Hematopoietic multipotent progenitor cell treated with erythropoietin and hydrocortisone succinate and interleukin-3 and kit ligand, for 15 days (in vitro differentiated cells): ENCODE results near the gene ALKBH3.

Experiments
- DNase-seq: peaks from one replicate; pipeline ENCODE4 v3.0.0-alpha.2; 2015; ENCODE audit warnings: low spot score

ALKBH3 gene

GRCh38 chr11:43895601-43896000, 15.0 kb downstream of the ALKBH3 start:
- no peak for DNase-seq

DNA sequence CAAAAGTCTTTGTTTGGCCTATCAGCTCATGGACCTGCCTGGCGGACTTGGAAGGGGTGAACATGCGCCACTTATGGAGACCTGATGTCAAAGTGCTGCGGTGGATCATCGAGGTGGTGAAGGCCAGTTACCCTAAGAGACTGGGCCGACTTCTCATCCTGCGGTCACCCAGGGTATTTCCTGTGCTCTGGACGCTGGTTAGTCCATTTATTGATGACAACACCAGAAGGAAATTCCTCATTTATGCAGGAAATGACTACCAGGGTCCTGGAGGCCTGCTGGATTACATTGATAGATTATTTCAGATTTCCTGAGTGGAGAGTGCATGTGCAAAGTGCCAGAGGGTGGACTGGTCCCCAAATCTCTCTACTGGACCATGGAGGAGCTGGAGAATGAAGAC, 17.9 kb downstream of the ALKBH3 start:
- no peak for DNase-seq

DNA sequence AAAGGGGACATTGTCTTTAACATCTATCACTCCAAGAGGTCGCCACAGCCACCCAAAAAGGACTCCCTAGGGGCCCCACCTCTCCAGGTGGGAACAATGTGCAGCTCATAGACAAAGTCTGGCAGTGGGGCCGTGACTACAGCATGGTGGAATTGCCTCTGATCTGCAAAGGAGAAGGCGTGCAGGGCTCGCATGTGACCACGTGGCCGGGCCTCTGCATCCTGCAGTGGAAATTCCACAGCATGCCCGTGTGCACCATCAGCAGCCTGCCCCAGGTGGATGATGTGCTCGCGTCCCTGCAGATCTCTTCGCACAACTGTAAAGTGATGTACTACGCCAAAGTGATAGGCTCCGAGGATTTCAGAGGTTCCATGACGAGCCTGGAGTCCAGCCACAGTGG, 18.5 kb downstream of the ALKBH3 start:
- DNase-seq, result no peak

- no peak for DNase-seq
Measured at GRCh38 chr11:43901551-43901950, 20.9 kb downstream of the ALKBH3 start.

- DNase-seq, result no peak
Measured at GRCh38 chr11:43903078-43903477, 22.4 kb downstream of the ALKBH3 start.

GRCh38 chr11:43903969-43904368, 23.3 kb downstream of the ALKBH3 start:
- no peak for DNase-seq

- DNase-seq, result no peak
Measured at GRCh38 chr11:43904742-43905535, 24.3 kb downstream of the ALKBH3 start.

DNA sequence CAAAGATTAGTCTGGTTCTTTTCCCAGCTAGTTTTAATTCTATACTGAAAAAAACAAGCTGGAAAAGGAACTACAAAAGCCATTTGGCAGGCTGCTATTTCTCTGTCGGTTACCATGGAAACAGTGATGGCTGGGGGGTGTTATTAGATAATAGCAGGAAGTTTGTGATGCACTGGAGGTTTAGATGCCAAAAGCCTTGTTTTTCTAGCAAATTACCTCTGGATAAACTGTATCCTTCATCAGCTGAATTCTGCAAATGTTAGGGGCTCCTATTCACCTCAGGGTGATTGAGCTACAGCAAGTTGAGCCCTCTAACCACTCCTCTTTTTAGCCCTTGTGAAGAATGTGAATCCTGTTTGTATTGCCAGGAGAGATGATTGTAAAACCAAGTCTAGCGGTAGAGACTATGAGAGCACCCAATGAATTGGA, 25.2 kb downstream of the ALKBH3 start:
- DNase-seq, result no peak

- DNase-seq, result no peak
Measured at GRCh38 chr11:43907028-43907975, 26.7 kb downstream of the ALKBH3 start.

GRCh38 chr11:43908191-43908590, 27.6 kb downstream of the ALKBH3 start:
- no peak for DNase-seq

- no peak for DNase-seq
Measured at GRCh38 chr11:43908683-43909082, 28.1 kb downstream of the ALKBH3 start.

DNA sequence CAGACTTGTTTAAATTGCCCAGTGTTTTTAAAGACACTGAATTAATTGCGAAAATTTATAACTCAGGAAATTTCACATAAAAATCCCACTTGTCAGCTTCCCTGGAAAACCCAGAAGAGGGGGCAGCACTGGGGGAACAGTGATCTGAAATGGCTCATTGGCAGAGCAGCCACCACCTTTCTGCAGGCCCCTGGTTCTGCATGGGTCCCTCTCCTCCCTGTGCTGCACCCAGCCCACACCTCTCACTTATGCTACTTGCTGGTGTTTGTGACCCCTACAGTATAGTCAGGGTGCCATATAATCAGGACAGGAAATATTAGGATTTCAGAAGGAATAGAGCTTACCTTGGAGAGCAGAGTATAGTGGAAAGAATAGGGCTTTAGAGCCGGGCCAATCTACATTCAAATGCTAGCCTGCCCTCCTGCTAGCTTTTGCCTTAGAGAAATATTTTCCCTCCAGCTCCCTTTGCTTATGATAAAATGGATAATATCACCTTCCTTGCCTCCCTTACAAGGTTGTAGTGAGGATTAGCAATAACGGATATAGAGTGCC, 33.3 kb downstream of the ALKBH3 start:
- no peak for DNase-seq

GRCh38 chr11:43914466-43914865, 33.8 kb downstream of the ALKBH3 start:
- no peak for DNase-seq

DNA sequence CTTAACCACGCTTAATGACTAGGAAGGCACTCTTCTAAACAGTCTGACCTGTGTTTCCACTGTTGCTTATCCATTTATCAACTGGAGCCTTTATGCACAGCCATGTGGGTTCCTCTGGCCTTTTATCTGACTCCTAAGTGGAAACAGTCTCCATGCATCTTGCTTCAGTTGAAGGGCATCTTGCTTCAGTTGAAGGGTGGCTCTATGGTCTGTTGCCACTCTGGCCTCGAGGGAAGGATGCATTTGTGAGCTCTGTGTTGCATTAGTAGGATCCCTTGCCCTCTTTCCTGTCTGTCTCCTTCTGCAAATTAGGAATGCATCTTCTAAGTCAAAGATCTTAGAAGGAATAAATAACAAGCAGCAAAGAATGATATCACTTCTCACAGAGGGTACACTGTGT, 36.0 kb downstream of the ALKBH3 start:
- DNase-seq, result no peak

GRCh38 chr11:43917851-43918250, 37.2 kb downstream of the ALKBH3 start:
- no peak for DNase-seq

DNA sequence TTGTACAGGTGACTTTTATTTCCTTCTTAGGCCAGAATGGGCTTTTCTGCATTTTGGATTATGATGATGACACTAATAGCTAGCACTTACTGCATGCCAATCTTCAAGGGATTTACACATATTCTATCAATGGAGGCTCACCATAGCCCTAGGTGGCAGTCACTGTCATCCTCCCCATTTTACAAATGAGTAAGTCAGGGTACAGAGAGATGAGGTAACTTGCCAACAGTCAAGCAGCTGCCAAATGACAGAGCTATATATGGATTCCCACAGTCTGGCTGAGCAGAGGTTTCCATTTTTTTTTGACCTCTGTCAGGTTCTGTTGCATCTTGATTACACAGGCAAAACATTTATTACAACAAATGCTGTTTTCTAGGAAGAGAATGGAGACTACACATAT, 38.0 kb downstream of the ALKBH3 start:
- no peak for DNase-seq

GRCh38 chr11:43919852-43920597, 39.4 kb downstream of the ALKBH3 start:
- no peak for DNase-seq

DNA sequence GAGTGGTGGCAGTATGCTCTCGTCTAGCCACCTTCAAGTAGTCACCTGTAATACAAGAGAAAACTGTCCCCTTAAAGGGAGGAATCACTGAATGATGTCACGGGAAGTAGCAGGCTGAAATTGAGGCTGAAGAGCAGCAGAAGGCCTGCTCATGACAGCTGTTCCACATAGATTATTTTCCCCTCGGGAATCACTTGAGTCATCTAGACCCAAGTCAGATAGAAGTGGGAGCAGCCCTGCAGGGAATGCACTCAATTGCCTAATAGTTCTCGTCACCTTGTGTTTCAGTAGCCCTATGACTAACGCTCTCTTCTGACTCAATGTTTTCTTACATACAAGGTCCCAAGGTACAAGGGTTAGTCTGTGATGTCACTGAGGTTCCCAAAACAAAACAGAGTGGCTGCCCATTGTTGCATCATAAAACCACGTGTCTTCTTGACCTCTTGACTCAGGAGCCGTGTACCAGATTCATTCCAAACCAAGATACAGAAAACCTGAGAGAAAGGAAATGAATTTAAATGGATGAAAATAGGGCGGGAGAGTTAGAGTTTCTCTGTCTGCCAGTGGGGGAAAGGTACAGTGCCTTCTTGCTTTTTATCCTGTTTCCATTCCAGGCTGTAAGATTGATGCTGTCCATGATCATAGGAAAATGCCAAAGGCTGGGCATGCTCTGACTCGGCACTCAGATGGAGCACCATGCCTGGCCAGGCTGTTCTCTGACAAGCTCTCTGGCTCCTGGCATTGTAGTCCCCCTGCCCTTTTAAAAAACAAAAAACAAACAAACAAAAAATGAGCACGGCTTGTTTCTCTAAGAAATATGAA, 40.2 kb downstream of the ALKBH3 start:
- no peak for DNase-seq

- no peak for DNase-seq
Measured at GRCh38 chr11:43921561-43922294, 41.1 kb downstream of the ALKBH3 start.

GRCh38 chr11:43922295-43922648, 41.6 kb downstream of the ALKBH3 start:
- DNase-seq, result no peak
